ENCODE measurements around the gene EXTL1.

EXTL1 gene

DNA sequence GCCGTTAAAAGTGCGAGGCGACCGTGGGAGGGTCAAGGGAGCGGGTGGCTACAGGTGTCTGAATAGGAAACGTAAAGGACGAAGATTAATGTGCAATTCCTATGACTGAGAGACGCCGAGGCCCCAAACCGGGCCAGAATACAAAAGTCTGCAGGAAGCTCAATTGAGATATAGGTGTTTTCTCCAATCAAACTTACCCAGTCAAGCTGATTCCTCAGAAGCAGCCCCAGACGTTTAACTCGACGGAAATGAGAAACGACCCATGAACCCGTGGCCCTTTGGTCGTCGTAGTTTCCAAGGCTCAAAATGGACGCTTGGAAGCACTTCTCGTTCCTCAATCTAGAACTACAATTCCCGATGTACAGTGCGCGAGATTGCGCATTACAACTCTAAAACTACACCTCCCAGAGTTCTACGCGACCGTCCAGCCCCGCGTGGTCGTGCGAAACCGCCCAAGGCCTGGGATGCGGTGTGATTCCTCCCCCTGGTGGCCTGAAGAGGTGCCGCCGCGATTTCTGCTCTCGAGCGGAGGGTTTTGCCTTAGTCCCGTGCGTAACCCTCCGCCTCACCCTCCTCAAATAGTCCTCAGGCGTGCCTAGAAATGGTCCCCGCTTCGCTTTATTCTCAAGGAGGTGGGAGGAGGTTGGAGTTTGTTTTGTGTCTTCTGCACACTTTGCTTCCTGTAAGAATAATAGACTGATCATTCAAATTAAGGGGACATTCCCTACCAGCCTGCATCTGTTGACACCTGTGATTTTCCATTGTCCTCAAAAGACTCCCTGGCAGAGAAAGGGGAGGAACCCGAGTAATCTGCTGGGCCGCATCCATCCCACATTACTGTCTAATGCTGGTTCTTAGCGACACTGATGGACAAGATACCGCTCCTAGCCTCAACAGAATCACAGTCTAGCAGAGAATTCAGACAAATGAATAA is 23.5 kb upstream of the EXTL1 start, which contains the start of gene PAFAH2:
Gene PAFAH2 (minus strand): TSS at position 236 of the 934 bp plus-strand sequence. CDS start 7,247 bp downstream, outside the sequence.
- DNase-seq, result peak; percentile 98

GRCh38 chr1:25999041-25999800 is 22.4 kb upstream of the EXTL1 start:
- DNase-seq, result no peak

DNA sequence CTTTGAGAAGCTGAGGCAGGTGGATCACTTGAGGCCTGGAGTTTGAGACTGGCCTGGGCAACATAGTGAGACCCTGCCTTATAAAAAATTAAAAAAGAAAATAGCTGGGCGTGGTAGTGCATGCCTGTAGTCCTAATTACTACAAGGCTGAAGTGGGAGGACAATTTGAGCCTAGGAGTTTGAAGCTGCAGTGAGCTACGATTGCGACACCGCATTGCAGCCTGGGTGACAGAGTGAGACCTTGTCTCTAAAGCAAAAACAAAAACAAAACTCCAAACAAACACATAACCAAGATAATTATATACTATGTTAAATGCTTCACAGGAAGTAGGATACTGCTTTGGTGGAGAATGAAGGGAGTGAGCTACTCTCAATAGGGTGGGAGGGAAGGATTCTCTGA is 18.3 kb upstream of the EXTL1 start:
- DNase-seq, result no peak

DNA sequence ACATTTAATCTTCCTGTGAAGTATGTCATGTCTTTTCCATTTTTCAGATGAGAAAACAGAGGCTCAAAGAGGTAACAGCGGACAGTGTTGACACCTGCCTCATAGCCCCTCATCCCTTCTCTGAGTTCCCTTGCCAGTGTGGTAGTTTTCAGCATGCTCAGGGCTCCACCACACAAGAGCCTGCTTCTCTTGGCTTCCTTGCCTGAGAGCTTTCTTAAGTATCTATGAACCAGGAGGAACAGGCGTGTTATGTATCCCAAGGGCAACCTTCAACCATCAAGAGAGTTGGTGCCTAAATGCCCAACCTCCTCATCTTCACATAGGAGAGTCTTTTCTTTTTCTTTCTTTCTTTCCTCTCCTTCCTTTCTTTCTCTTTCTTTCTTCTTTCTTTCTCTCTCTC is 17.8 kb upstream of the EXTL1 start:
- DNase-seq, result no peak

- DNase-seq, result no peak
Observed at GRCh38 chr1:26005434-26006105, 16.0 kb upstream of the EXTL1 start.

- DNase-seq, result no peak
Observed at GRCh38 chr1:26006710-26007109, 14.9 kb upstream of the EXTL1 start.

- no peak for DNase-seq
Observed at GRCh38 chr1:26009796-26010447, 11.7 kb upstream of the EXTL1 start.

- no peak for DNase-seq
Observed at GRCh38 chr1:26010825-26011224, 10.8 kb upstream of the EXTL1 start.

DNA sequence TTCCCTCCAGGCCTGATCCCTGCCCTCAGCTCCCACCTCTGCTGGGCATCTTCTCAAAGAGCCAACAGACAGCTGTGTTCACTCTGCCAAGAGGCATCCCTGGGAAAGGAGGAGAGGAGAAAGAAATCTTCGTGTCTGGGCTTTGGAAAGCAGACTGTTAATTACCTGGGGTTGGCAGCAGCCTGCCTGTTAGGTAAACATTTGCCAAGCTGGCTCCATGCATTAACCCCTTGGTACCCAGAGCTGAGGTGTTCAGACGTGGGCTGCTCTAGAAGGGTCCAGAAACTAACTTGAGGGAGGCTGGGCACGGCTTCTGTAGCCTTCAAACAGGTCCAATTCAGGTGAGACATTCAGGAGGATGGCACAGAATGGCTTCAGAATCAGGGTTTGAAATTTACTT is 8.7 kb upstream of the EXTL1 start:
- no peak for DNase-seq

DNA sequence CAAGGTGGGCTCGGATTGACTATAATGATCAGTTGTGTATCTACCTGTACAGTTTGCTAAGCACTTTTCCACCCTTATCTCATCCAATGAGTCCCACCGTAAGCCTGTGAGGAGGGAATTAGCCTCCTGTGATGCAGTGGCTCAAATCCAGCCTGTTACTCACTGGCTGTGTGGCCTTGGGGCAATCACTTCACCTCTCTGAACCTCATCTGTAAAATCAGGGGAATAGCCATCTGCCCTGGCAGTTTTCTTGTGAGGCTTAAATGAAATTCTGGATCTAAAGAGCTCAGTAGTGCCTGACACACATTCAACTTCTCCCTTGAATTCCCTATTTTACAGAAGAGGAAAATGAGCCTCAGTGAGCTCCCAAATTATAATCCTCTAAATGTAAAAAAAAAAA is 7.4 kb upstream of the EXTL1 start:
- no peak for DNase-seq

- no peak for DNase-seq
Observed at GRCh38 chr1:26015358-26015757, 6.2 kb upstream of the EXTL1 start.

GRCh38 chr1:26016258-26016952 is 5.2 kb upstream of the EXTL1 start:
- DNase-seq, result no peak

DNA sequence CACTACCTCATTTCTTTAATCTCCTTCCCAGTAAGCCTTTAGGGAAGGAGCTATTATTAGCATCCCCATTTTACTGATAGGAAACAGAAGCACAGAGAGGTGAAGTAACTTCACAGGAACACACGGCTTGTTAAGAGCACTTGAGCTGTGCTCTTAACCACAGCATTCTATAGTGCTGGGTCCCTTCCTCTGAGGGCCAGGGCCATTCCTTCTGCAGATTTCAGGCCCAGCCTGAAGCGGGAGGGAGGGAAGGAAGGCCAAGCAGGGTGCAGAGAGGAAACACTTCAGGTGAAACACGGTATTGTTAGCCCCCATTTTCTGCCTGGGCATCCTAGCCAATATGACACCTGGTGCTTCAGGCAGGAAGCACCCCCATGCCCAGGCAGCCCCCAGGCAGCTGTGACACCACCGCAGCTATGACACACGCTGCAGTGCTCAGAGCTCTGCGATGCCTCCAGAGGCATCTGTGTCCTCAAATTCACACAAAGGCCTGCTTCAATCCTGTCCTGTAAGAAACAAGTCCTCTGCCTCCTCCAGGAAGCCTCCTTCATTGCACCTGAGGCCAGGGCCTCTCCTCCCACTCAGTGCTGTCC is 4.5 kb upstream of the EXTL1 start:
- DNase-seq, result no peak

GRCh38 chr1:26017606-26018005 is 4.0 kb upstream of the EXTL1 start:
- no peak for DNase-seq

DNA sequence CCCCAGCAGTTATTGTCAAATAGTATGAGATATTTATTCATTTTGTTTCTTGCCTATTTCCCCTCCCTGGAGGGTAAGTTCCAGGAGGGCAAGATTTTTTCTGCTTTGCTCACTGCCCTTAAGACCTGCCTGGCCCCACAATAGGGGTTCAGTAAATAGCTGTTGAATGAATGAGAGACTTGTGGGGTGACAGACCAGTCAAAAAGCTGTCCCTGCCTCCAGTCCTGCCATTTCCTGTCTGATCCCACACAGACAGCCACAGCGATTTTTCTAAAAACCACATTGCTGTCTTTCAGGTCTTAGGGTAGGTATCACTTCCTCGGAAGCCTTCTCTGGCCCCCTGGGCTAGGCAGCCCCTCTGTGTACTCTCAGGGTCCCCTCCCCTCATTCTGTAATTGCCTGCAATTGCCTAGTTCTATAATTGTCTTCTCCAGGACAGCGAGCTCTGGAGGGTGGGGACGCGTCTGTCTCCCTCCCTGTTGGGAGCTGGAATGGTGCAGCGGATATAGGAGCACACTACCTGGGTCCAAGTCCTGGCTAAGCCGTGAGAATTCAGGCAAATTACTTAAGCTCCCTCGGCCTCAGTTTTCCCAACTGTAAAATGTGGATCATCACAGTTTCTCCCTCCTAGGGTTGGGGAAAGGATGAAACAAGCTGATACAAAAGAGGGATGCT is 1.8 kb upstream of the EXTL1 start:
- DNase-seq, result no peak

- DNase-seq, result no peak
Observed at GRCh38 chr1:26020330-26020768, 1.2 kb upstream of the EXTL1 start.

DNA sequence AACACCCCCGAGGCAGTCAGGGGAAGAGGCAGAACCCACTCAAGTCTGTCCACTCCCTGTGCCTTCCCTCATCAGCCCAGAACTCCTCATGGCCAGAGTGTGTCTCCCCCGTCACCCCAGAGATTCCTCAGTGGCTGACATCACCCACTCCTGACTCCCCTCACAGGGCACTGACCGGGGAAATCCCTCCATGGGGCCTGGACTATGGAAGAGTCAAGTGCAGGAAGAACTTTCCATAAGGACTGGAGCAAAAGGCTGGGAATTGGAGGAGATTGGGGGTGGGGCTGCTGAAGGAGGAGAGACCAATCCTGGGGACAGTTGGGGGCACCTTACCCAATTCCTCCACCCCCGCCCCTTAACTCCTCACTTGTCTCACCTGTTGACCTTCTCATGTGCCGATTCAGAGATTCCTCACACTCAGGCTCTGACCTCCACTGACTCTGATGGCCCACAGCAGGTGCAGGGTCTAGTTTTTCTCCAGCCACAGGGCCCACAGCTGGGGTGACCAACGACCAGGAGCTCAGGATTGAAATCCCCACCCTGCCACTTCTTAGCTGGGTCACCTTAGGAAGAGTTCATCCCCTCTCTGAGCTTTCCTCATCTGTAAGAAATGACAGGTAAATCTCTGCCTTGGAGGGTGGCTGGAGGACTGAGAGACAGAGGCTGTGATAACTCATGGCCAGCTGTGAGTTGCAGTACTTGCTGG is 481 bp upstream of the EXTL1 start:
- DNase-seq, result no peak

DNA sequence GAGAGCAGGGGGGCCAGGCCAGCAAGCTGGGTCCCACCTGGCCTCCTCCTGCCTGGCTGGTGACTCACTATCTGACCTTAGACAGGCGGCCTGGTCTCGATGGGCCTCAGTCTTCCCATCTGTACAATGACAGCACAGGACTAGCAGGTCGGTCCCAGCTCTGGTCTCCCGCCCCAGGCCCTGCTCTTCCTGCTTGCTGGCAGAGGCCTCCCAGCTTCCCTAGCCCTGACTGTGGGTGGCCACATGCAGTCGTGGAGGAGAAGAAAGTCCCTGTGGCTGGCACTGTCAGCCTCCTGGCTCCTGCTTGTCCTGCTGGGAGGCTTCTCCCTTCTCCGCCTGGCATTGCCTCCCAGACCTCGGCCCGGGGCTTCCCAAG is 817 bp downstream of the EXTL1 start:
- no peak for DNase-seq

- no peak for DNase-seq
Observed at GRCh38 chr1:26023009-26023408, 1.4 kb downstream of the EXTL1 start.

- DNase-seq, result no peak
Observed at GRCh38 chr1:26023826-26024225, 2.3 kb downstream of the EXTL1 start.

DNA sequence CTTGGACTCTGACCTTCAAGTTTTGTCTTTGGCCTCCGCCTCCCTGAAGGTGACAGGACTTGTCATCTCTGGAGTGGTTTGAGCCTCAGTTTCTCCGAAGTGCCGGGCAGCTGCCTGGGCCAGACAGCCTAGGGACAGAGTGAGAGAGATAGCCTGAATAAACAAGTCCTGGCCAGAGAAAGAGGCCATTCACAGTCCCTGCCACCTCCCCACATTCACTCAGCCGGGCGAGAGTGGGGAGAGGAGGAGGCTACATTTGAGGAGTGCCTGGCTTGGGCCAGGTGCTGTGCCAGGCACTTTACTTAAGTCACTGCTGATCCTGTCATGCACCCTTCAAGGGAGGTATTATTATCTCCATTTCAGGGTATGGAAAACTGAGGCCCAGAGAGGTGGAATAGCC is 3.5 kb downstream of the EXTL1 start:
- no peak for DNase-seq
